HK-2 (cell line): ENCODE measurements around the gene GATB.
"Not testable (repeated sequence)": the region's sequence is repeated elsewhere in the genome, so short reads cannot be mapped to it uniquely, and the experiment has no call there.

ENCODE experiments used
- DNase-seq: peaks from one replicate; pipeline ENCODE4 v3.0.0-alpha.2; 2018; ENCODE audit not compliant: unreplicated experiment

GATB gene

GRCh38 chr4:151785484-151786157 lies 24.8 kb upstream of the GATB start:
- no peak for DNase-seq

GRCh38 chr4:151784706-151785105 lies 23.9 kb upstream of the GATB start:
- no peak for DNase-seq

- no peak for DNase-seq
Measured at GRCh38 chr4:151783867-151784266, 23.1 kb upstream of the GATB start.

GRCh38 chr4:151782296-151782695 lies 21.5 kb upstream of the GATB start:
- no peak for DNase-seq

- no peak for DNase-seq
Measured at GRCh38 chr4:151781026-151781425, 20.2 kb upstream of the GATB start.

GRCh38 chr4:151777471-151777870 lies 16.7 kb upstream of the GATB start:
- no peak for DNase-seq

- DNase-seq = no peak
Measured at GRCh38 chr4:151774324-151774723, 13.5 kb upstream of the GATB start.

GRCh38 chr4:151772274-151772673 lies 11.5 kb upstream of the GATB start:
- DNase-seq = no peak

GRCh38 chr4:151771664-151772063 lies 10.9 kb upstream of the GATB start:
- DNase-seq = no peak

GRCh38 chr4:151770154-151770553 lies 9.3 kb upstream of the GATB start:
- DNase-seq = no peak

GRCh38 chr4:151768835-151769234 lies 8.0 kb upstream of the GATB start:
- DNase-seq = no peak

GRCh38 chr4:151766691-151767090 lies 5.9 kb upstream of the GATB start:
- no peak for DNase-seq

- DNase-seq = no peak
Measured at GRCh38 chr4:151760002-151760401, 805 bp downstream of the GATB start.

GRCh38 chr4:151753056-151753455 lies 7.8 kb downstream of the GATB start:
- DNase-seq = no peak

GRCh38 chr4:151750156-151750555 lies 10.7 kb downstream of the GATB start:
- no peak for DNase-seq

GRCh38 chr4:151745481-151746231 lies 15.2 kb downstream of the GATB start:
- no peak for DNase-seq

- peak; percentile 49 for DNase-seq
Measured at GRCh38 chr4:151744614-151745013, 16.2 kb downstream of the GATB start.

GRCh38 chr4:151743894-151744293 lies 16.9 kb downstream of the GATB start:
- no peak for DNase-seq

GRCh38 chr4:151743128-151743854 lies 17.5 kb downstream of the GATB start:
- DNase-seq = no peak

- no peak for DNase-seq
Measured at GRCh38 chr4:151738720-151739517, 21.9 kb downstream of the GATB start.

GRCh38 chr4:151736852-151737251 lies 24.0 kb downstream of the GATB start:
- DNase-seq = not testable (repeated sequence)

- DNase-seq = no peak
Measured at GRCh38 chr4:151736361-151736760, 24.4 kb downstream of the GATB start.
